PFSK-1 (cell line): ENCODE results near the gene ZNF19.

ENCODE experiments used
- FOXP2 ChIP-seq: optimal IDR thresholded peaks from 2 replicates; pipeline ENCODE3; 2011; ENCODE audit warnings: borderline replicate concordance, control low read depth, inconsistent platforms; ENCODE audit not compliant: insufficient read depth; ENCODE audit errors: extremely low read length, extremely low read depth
- POLR2AphosphoS5 ChIP-seq: IDR thresholded peaks from 2 replicates; pipeline ENCODE4 v1.6.1; 2012; ENCODE audit warnings: low read depth, mild to moderate bottlenecking, control low read depth, low read length, moderate library complexity
- REST ChIP-seq, 2 experiments: IDR thresholded peaks; 2 replicates each; pipeline versions ENCODE4 v1.6.1 to v1.8.0; 2011 to 2012; ENCODE audit warnings: low read depth in 2 of 2, low read length in 2 of 2, control low read depth in 1 of 2, inconsistent platforms in 1 of 2, mild to moderate bottlenecking in 1 of 2, moderate library complexity in 1 of 2; ENCODE audit not compliant: insufficient read depth in 1 of 2
- SIN3A ChIP-seq: IDR thresholded peaks from 2 replicates; pipeline ENCODE4 v1.6.1; 2012; ENCODE audit warnings: mild to moderate bottlenecking, low read length, moderate library complexity, borderline replicate concordance; ENCODE audit not compliant: insufficient read depth
- TAF1 ChIP-seq: IDR thresholded peaks from 2 replicates; pipeline ENCODE4 v1.6.1; 2012; ENCODE audit warnings: low read length, control low read depth, borderline replicate concordance; ENCODE audit not compliant: insufficient read depth

ZNF19 gene

DNA sequence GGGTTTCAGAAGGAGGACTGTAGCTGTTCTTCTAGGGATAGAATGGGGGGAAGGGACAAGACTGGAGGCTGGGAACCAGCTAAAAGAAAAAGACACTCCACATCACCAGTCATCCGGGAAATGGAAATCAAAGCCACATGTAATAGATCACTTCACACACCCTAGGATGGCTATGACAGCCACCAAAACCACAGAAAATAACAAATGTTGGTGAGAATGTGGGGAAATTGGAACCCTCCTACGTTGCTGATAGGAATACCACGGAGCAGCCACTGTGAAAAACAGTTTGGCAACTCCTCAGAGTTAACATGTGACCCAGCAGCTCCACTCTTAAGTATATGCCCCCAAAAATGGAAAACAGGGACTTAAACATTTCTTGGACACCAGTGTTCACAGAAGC lies 49.6 kb downstream of the ZNF19 start:
- TF ChIP-seq TAF1, result no peak
- TF ChIP-seq FOXP2, result no peak
- TF ChIP-seq POLR2AphosphoS5, result no peak
- no peak for TF ChIP-seq REST (IDR thresholded peaks at IDR 0.05; ENCODE audit: insufficient read depth in 1 of 2, low read depth in 2 of 2, low read length in 2 of 2)
- TF ChIP-seq SIN3A, result no peak

- no peak for TF ChIP-seq FOXP2
These were observed 52.7 kb downstream of the ZNF19 start for GRCh38 chr16:71436473-71436872.

GRCh38 chr16:71432906-71433305 lies 56.2 kb downstream of the ZNF19 start:
- TF ChIP-seq SIN3A (no peak), REST (IDR thresholded peaks at IDR 0.05; ENCODE audit: insufficient read depth in 1 of 2, low read depth in 2 of 2, low read length in 2 of 2) (no peak)

- TF ChIP-seq REST (IDR thresholded peaks at IDR 0.05; ENCODE audit: insufficient read depth in 1 of 2, low read depth in 2 of 2, low read length in 2 of 2) (no peak), TAF1 (no peak), FOXP2 (no peak), POLR2AphosphoS5 (no peak), SIN3A (no peak)
These were observed 57.1 kb downstream of the ZNF19 start for GRCh38 chr16:71431991-71432390.

GRCh38 chr16:71431176-71431575 lies 57.9 kb downstream of the ZNF19 start:
- TF ChIP-seq FOXP2 (no peak), TAF1 (no peak), POLR2AphosphoS5 (no peak), SIN3A (no peak)

GRCh38 chr16:71430744-71431143 lies 58.4 kb downstream of the ZNF19 start:
- no peak for TF ChIP-seq POLR2AphosphoS5
- no peak for TF ChIP-seq SIN3A
- TF ChIP-seq REST (IDR thresholded peaks at IDR 0.05; ENCODE audit: insufficient read depth in 1 of 2, low read depth in 2 of 2, low read length in 2 of 2), result no peak
